ENCODE measurements around the gene ZNF474.

The ZNF474 gene

GRCh38 chr5:122154910-122155309 is 25.6 kb downstream of the ZNF474 start:
- no peak for FAIRE-seq

GRCh38 chr5:122155546-122155945 is 26.2 kb downstream of the ZNF474 start:
- no peak for FAIRE-seq

GRCh38 chr5:122156724-122157325 is 27.5 kb downstream of the ZNF474 start:
- no peak for FAIRE-seq

- no peak for FAIRE-seq
These were observed 32.8 kb downstream of the ZNF474 start for GRCh38 chr5:122162100-122162638.

- FAIRE-seq, result no peak
These were observed 34.0 kb downstream of the ZNF474 start for GRCh38 chr5:122163121-122164069.

GRCh38 chr5:122164070-122164435 is 34.7 kb downstream of the ZNF474 start:
- no peak for FAIRE-seq

- FAIRE-seq, result no peak
These were observed 35.6 kb downstream of the ZNF474 start for GRCh38 chr5:122164831-122165558.

- FAIRE-seq, result no peak
These were observed 36.3 kb downstream of the ZNF474 start for GRCh38 chr5:122165559-122166078.

GRCh38 chr5:122169350-122170103 is 40.2 kb downstream of the ZNF474 start:
- no peak for FAIRE-seq

- FAIRE-seq, result no peak
These were observed 41.3 kb downstream of the ZNF474 start for GRCh38 chr5:122170620-122171019.

GRCh38 chr5:122172207-122172606 is 42.9 kb downstream of the ZNF474 start:
- no peak for FAIRE-seq

GRCh38 chr5:122173474-122174415 is 44.4 kb downstream of the ZNF474 start:
- FAIRE-seq, result no peak

GRCh38 chr5:122175091-122175490 is 45.7 kb downstream of the ZNF474 start:
- no peak for FAIRE-seq

- no peak for FAIRE-seq
These were observed 46.5 kb downstream of the ZNF474 start for GRCh38 chr5:122175852-122176251.

GRCh38 chr5:122177161-122177560 is 47.8 kb downstream of the ZNF474 start:
- no peak for FAIRE-seq

GRCh38 chr5:122179701-122180100 is 50.4 kb downstream of the ZNF474 start:
- FAIRE-seq, result no peak

- FAIRE-seq, result no peak
These were observed 50.9 kb downstream of the ZNF474 start for GRCh38 chr5:122180146-122180712.

- FAIRE-seq, result no peak
These were observed 51.7 kb downstream of the ZNF474 start for GRCh38 chr5:122180863-122181548.

- FAIRE-seq, result no peak
These were observed 52.5 kb downstream of the ZNF474 start for GRCh38 chr5:122181863-122182262.

GRCh38 chr5:122182491-122182921 is 53.2 kb downstream of the ZNF474 start:
- FAIRE-seq, result no peak
